Lung (tissue), 12 donors: ENCODE results near the gene ADORA1. TPM values are rescaled to one million over a fixed set of nuclear protein-coding genes. Genes with fewer than 3 reads are reported as not detected.

Experiments used
- ATAC-seq: fragments of 200-7000 bp; cut with Tn5 transposase; one replicate; pipeline ENCODE4 v1.9.1; 2020; ENCODE audit warnings: moderate number of reproducible peaks; ENCODE audit not compliant: insufficient read depth, low FRiP score
- DNase-seq, 3 donors: peaks; one replicate each; pipeline ENCODE4 v3.0.0-alpha.2; 2013 to 2017
- H3K27ac ChIP-seq, 2 donors: one replicate each; pipeline ENCODE4 v1.5.1; 2013; ENCODE audit warnings: mild to moderate bottlenecking in 2 of 2, moderate library complexity in 2 of 2, control low read depth in 1 of 2, inconsistent platforms in 1 of 2, low read depth in 1 of 2, low read length in 1 of 2
- H3K27me3 ChIP-seq, 3 donors: one replicate each; pipeline ENCODE4 v1.5.1; 2013; ENCODE audit warnings: low read length in 2 of 3; ENCODE audit not compliant: control insufficient read depth in 3 of 3, insufficient read depth in 3 of 3
- H3K36me3 ChIP-seq, 4 donors: one replicate each; pipeline ENCODE4 v1.5.1; 2013; ENCODE audit warnings: low read length in 4 of 4, mild to moderate bottlenecking in 1 of 4, moderate library complexity in 1 of 4; ENCODE audit not compliant: control insufficient read depth in 4 of 4, insufficient read depth in 4 of 4
- H3K4me1 ChIP-seq, 5 donors: one replicate each; pipeline ENCODE4 v1.5.1; 2013; ENCODE audit warnings: low read length in 5 of 5, mild to moderate bottlenecking in 2 of 5, moderate library complexity in 1 of 5; ENCODE audit not compliant: control insufficient read depth in 5 of 5, insufficient read depth in 5 of 5
- H3K4me3 ChIP-seq: one replicate; pipeline ENCODE4 v1.5.1; 2013; ENCODE audit warnings: mild to moderate bottlenecking, control low read depth, moderate library complexity
- H3K9ac ChIP-seq, 2 donors: one replicate each; pipeline ENCODE4 v1.5.1; 2013; ENCODE audit warnings: low read length in 2 of 2, control low read depth in 1 of 2; ENCODE audit not compliant: insufficient read depth in 1 of 2
- H3K9me3 ChIP-seq, 4 donors: one replicate each; pipeline ENCODE4 v1.5.1; 2013; ENCODE audit warnings: low read length in 3 of 4, mild to moderate bottlenecking in 1 of 4, moderate library complexity in 1 of 4; ENCODE audit not compliant: control insufficient read depth in 4 of 4, insufficient read depth in 3 of 4
- CTCF ChIP-seq: IDR thresholded peaks from 2 replicates; pipeline ENCODE4 v1.5.1; 2012; ENCODE audit warnings: mild to moderate bottlenecking; ENCODE audit errors: control extremely low read depth, extremely low read depth
- WGBS, 2 donors: extraction: QIAGEN DNeasy Blood & Tissue Kit; methylation state at CpG; one replicate each; pipeline ENCODE4 v1.1.7; 2013; 5-methylcytosine and 5-hydroxymethylcytosine counted together
- polyA plus RNA-seq, 2 donors: library from polyadenylated mRNA; stranded (reverse); fragments of 200-250 nt; gene quantifications; one replicate each; pipeline ENCODE4 v1.2.1, GENCODE V29; 2013
- total RNA-seq, 2 donors: library from RNA; depleted of rRNA in 1 of 2; stranded (reverse); fragments of >200 nt in 1 of 2; gene quantifications; one replicate each; pipeline ENCODE4 v1.2.1, GENCODE V29; 2014 to 2021
- donor health status: control.
- donor health status: control.
- donor health status: Bipolar disorder and iron deficiency.
- donor health status: healthy.
- donor health status: DM: yes; HTN: yes; CAD: no.

The ADORA1 gene
- total and polyA plus RNA-seq, 4 donors, result 0.57 to 2.3 (median 0.79) TPM

- no peaks in the 10 kb centered on the region for H3K36me3 ChIP-seq
- H3K4me1 ChIP-seq, result no peaks in the 10 kb centered on the region
- no peak overlapping the region for H3K4me3 ChIP-seq
- DNase-seq, result no peak
- 93% methylated on average over 28 of the region's 28 CpGs for WGBS, 2 donors
- no peak overlapping the region for H3K9ac ChIP-seq
- H3K27me3 ChIP-seq, result peaks cover 0 to 3% (median 0%) of the 10 kb centered on the region in 3 donors
- no peak overlapping the region for H3K27ac ChIP-seq
- H3K9me3 ChIP-seq, result peaks cover 0 to 1% (median 0%) of the 10 kb centered on the region in 4 donors
- no peak for TF ChIP-seq CTCF
- ATAC-seq, result no peak
Observed at GRCh38 chr1:203165101-203165799, 37.7 kb downstream of the ADORA1 start.

GRCh38 chr1:203165800-203166161 lies 38.3 kb downstream of the ADORA1 start:
- Histone ChIP-seq H3K27me3 (peaks cover 0 to 3% (median 0%) of the 10 kb centered on the region in 3 donors), H3K27ac (no peak overlapping the region), H3K4me1 (no peaks in the 10 kb centered on the region), H3K9ac (no peak overlapping the region), H3K9me3 (peaks cover 0 to 1% (median 0%) of the 10 kb centered on the region in 4 donors), H3K4me3 (no peak overlapping the region), H3K36me3 (no peaks in the 10 kb centered on the region)
- TF ChIP-seq CTCF, result no peak
- WGBS, 2 donors, result 97 to 99% methylated on average over 8 of the region's 8 CpGs
- DNase-seq, result no peak
- no peak for ATAC-seq

GRCh38 chr1:203166192-203166940 lies 38.8 kb downstream of the ADORA1 start:
- 67 to 70% methylated on average over 14 of the region's 14 CpGs for WGBS, 2 donors
- no peaks in the 10 kb centered on the region for H3K4me1 ChIP-seq
- no peak for TF ChIP-seq CTCF
- H3K4me3 ChIP-seq, result no peak overlapping the region
- H3K27me3 ChIP-seq, result peaks cover 0 to 3% (median 0%) of the 10 kb centered on the region in 3 donors
- peaks cover 0 to 1% (median 0%) of the 10 kb centered on the region in 4 donors for H3K9me3 ChIP-seq
- ATAC-seq (peak; percentile 30), DNase-seq (no peak)
- no peak overlapping the region for H3K27ac ChIP-seq
- no peak overlapping the region for H3K9ac ChIP-seq
- no peaks in the 10 kb centered on the region for H3K36me3 ChIP-seq
